Sciatic nerve (tissue), 2 donors: ENCODE data around the gene EPHA1. TPM values are rescaled to one million over a fixed set of nuclear protein-coding genes. Genes with fewer than 3 reads are reported as not detected.
"Not testable (repeated sequence)": the region's sequence is repeated elsewhere in the genome, so short reads cannot be mapped to it uniquely, and the experiment has no call there.

Source experiments
- ATAC-seq: fragments of 200-7000 bp; cut with Tn5 transposase; one replicate; pipeline ENCODE4 v1.9.1; 2020; ENCODE audit warnings: mild to moderate bottlenecking, moderate library complexity
- DNase-seq: peaks from one replicate; pipeline ENCODE4 v3.0.0-alpha.2; 2020; ENCODE audit warnings: low spot score
- intact Hi-C: fragments of 100-400 bp; cut with DNase I; formaldehyde crosslinking; loops from one replicate; pipeline ENCODE4 v1.14.2; 2022
- total RNA-seq: library from RNA; stranded (reverse); fragmentation: NEBNext Ultra II Directional; extraction: Animal tissue kit (Norgen Biotek cat#: 25700); gene quantifications from one replicate; pipeline ENCODE4 v1.2.1, GENCODE V29; 2021
- donor health status: DM: no; HTN: no; CAD: no.
- donor health status: DM: no; HTN: no; CAD: no.

Gene EPHA1
- total RNA-seq, 1 donor from 2014 or later: 0.22 TPM

DNA sequence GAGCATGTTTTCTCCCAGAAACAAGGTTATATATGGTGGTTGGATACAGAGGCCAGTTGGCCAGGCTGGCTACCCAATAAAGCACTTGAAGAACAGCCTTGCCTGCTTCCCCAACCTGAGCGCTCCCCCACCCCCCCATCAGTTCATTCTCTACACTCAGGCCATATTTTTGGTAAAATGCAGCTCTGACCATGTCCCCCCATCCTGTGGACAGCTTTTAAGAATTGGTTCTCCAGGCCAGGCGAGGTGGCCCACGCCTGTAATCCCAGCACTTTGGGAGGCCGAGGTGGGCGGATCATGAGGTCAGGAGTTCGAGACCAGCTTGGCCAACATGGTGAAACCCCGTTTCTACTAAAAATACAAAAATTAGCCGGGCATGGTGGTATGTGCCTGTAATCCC, 16.2 kb downstream of the EPHA1 start:
- intact Hi-C loops, ATAC-seq, DNase-seq: not testable (repeated sequence)

DNA sequence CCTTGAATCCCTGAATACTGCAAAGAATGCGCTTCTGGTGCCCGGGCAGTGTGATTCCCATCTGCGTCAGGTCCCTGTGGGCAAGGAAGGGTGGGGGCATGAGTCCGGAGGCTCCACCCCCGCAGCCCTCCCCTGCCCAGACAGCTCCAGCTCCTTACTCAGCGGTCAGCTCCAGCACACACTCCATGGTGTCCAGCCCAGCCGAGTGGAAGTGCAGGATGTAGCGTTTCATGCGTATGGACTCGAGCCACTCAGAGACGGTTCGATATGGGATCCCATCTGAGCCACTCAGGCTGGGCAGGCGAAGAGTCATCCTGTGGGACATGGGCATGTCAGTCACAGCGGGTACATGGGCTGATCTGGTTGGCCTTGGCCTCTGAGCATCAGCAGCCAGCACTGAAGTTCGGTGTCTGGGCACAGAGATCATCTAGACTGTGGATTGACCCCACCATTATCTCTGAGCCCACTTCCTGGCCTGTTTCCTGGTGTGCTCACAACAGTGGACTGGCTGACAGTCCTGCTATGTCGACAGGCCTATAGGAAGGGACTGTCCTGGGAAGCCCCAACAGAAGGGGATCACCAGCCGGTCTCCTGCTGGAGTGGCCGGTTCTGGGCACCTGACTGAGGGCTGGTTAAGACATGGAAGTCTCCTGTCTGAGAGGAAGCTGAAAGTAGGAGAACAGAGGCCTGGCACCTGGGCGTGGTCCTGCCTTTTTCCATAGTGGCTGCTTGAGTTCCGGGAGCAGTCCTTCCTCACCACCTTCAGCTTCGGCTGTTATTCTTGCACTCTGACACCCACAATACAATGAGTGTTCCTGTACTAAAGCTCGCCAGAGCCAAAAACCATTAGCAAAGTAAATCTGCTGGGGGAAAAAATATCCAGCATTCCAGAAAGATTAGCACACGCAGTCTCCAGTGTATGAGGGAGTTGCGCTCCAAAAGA, 16.9 kb downstream of the EPHA1 start:
- ATAC-seq (peak; percentile 90), DNase-seq (peak; percentile 80)
- intact Hi-C loops: no loop called here

DNA sequence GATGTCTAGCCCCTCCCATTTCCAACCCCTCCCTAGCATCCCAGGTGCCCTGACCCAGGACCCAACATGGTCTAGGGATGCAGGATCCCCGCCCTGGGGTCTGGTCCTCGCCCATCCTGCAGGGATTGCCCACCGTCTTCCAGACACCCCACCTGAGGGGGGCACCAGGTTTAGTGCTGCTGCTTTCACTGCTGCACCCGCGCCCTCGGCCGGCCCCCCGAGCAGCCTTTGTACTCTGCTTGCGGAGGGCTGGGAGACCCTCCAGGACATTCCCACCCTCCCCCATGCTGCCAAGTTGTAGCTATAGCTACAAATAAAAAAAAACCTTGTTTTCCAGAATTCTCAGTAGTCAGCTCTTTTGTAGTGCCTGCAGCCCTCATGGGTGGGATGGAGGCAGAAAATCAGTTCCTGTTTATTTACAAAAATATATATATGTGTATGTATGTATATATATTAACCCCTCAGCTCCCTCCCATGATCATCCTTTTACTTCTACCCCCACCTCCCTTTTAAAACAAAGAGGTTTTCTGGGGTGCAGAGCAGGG, 17.8 kb downstream of the EPHA1 start:
- intact Hi-C loops: no loop called here
- ATAC-seq (no peak), DNase-seq (no peak)

DNA sequence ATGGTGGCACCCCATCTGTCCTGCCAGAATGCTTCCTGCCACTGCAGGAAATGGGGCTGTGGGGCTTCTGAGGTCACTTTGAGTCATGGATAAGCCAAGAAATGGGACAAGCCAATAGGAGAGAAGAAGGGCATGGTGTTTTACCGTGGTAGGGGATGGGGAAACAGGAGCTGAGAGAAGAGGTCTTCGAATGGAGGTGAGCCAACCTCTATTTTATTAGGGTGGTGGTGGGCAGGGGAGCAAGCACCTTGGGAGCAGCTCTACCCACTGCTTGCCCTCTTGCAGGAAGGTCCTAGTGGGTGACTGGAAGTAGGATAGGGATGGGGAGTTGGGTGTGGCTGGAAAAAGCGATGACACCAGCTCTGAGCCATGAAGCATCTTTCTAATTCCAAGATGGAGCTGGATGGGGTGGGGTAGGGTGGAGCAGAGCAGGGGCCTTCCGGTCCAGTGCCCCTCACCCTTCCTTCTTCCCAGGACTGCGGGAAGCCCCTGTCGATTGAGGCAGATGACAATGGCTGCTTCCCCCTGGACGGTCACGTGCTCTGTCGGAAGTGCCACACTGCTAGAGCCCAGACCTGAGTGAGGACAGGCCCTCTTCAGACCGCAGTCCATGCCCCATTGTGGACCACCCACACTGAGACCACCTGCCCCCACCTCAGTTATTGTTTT, 18.4 kb downstream of the EPHA1 start:
- DNase-seq (no peak), ATAC-seq (no peak)
- intact Hi-C loops: no loop called here

DNA sequence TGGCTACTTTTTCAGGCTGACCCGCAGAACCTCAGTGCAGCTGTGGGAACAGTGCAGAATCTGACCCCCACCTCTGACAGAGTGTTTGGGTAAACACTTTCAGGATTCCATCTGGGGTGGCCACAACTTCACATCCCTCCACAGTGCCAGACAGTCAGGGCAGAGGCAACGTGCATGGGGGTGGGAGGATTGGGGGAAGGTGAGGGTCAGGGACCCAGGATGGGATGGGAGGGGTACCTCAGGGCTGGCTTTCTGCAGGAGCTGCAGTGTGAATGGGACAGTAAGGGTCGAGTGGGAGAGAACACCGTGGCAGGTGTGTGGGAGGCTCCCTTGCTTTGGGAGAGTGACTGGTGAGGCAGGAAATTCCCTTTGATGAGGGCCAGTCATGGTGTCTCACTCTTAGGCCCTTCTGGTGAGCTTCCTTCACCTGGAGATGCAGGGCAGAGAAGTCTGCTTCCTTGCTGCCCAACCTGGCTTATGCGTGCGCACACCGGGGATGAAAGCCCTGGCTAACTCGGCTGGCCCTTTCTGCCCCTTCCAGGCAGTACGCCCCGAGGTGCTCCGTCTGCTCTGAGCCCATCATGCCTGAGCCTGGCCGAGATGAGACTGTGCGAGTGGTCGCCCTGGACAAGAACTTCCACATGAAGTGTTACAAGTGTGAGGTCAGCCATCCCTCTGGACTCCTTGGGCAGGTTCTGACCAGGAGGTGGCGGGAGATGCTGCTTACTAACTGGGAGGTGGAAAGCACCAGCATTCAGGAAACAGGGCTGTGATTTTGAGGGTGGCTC, 19.1 kb downstream of the EPHA1 start:
- ATAC-seq: no peak

DNA sequence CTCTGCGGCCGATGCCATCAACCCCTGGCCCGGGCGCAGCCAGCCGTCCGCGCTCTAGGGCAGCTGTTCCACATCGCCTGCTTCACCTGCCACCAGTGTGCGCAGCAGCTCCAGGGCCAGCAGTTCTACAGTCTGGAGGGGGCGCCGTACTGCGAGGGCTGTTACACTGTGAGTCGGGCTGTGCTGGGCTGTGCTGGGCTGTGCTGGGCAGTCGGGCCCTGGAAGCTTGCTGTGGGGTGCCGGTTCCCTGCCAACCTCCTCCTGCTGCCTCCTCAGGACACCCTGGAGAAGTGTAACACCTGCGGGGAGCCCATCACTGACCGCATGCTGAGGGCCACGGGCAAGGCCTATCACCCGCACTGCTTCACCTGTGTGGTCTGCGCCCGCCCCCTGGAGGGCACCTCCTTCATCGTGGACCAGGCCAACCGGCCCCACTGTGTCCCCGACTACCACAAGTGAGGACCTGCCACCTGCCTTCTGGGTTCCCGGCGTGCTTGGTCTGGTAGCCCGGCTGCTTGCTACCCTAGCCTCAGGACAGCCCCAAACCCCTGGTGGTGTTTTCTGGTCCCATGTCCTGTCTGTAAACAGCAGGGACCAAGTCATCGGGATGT, 20.1 kb downstream of the EPHA1 start:
- intact Hi-C loops: no loop called here
- ATAC-seq (no peak), DNase-seq (no peak)

More for the DNA sequence above, 19.1 kb downstream of the EPHA1 start:
- DNase-seq: no peak
- intact Hi-C loops: no loop called here

DNA sequence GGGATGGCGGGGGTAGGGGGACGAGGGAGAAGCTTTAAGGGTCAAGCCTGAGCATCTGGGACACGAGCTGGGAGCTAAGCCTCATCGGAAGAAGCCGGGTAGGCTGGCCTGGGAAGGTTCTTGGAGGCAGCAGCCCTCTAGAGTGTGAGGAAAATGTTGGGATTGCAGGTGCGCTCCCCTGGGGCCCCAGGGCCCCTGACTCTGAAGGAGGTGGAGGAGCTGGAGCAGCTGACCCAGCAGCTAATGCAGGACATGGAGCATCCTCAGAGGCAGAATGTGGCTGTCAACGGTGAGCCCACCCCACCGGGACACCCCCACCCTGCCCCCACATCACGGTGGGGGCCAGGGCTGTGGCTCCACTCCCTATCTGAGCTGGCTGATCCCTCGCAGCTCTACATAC, 20.6 kb downstream of the EPHA1 start:
- ATAC-seq: no peak
- intact Hi-C loops: no loop called here
- no peak for DNase-seq

DNA sequence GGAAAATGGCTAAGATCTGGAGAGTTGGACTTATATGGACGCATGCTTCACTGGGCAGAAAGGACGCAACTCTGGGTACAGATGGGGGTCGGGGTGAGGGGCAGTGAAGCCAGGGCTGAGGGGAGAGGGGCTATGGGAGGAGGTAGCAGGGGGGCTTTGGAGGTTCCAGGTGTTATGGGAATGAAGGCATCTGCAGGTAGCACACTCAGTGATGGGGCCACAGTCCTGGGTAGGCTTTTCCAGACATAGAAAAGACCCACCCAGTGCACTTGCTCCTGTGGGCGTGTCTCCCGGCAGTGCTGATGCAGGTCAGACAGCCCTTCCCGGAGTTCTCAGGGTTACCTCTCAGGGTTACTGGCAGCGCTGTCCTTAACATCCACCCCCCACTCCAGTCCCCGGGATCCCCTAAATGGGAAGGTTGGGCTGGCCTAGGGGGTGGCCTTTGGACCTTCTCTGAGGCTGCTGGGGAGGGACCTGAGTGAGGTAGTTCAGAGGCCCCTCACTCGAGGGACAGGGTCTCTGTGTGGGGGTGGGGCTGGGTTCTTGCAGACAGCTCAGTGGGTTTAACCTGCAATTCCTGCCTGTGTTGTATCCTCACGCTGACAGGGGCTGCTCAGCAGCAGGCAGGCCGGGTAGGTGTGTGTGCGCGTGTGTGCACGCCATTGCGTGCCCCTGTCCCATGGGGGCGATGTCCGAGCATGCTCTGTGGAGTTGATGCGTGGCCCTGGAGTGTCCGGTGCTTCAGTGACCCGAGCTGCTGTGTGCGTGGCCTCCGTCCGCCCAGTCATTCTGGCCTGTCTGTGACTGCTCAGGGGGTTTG, 21.3 kb downstream of the EPHA1 start:
- intact Hi-C loops: no loop called here
- ATAC-seq (no peak), DNase-seq (no peak)

DNA sequence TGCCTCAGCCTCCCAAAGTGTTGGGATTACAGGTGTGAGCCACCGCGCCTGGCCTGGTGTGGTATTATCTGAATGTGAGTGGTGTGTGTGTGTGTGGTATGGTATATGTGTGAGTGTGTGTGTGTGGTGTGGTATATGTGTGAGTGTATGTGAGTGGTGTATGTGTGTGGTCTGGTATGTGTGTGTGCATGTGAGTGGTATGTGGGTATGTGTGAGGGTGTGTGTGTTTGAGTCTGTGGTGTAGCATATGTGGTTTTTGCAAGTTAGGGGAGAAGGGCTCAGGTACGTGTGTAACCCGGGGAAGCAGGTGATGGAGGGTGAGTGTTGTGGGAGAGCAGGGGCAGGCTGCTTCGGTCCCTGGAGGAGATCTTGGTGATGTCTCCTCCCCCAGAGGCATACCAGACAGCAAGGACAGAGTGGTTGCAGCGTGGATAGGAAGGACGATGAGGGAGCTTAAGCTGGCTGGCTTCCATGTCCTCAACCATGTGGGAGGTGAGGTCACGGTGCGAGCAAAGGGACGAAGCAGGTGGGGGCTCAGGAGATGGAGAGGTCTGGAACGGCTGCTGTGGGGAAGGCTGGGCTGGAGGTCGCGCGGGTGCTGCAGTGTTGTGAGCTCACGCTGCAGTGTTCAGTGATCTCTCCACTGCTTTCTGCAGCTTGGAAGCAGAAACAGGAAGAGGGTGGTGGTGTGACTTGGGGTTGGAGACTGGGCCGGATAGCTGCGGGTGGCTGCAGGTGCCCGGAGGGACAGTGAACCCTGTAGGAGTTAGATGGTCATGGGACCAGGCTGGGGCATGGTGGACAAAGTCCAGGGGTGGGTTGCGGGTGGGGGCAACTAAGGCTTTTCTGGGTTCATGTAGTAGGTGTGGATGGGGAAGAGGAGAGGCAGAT, 22.5 kb downstream of the EPHA1 start:
- intact Hi-C loops: no loop called here
- DNase-seq (no peak), ATAC-seq (peak; percentile 4)

DNA sequence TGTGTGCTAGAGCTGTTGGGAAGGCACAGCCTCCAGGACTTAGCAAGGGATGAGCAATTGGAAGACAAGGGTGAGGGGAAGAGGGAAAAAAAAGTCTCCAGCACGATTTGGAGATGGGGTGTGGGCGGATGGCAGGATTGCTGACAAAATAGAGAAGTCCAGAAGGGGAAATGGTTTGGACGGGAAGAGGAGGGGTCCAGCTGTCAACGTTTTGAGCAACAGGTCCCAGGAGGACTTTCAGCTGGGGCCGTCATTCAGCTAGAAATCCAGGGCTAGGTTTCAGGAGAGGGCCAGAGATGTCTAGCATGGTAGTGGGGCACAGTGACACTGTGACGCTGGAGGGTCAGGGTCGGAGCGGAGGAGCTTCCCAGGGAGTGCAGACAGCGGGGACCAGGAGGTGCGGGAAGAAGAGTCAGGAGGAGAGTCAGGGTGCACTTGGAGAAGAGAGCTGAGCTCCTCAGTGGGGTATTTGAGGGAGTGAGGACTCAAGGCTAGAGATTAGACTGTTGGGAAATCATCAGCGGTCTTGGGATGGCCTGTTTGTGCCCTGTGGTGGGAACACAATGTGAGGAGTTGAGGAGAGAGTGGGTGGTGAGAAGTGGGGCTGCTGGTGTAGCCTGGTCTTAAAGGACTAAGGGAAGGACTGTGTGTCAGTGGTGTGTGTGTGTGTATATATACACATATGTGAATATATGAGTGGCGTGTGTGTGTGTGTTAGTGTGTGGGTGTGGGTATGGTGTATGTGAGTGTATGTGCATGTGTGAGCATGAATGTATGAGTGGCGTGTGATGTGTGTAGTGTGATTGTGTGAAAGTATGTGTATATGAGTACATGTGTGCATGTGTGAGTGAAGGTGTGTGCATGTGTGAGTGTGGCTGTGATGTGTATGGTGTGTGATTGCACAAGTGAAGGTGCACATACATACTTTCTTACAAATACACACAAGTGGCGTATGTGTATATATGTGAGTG, 23.7 kb downstream of the EPHA1 start:
- ATAC-seq (no peak), DNase-seq (peak; percentile 54)
- intact Hi-C loops: no loop called here

DNA sequence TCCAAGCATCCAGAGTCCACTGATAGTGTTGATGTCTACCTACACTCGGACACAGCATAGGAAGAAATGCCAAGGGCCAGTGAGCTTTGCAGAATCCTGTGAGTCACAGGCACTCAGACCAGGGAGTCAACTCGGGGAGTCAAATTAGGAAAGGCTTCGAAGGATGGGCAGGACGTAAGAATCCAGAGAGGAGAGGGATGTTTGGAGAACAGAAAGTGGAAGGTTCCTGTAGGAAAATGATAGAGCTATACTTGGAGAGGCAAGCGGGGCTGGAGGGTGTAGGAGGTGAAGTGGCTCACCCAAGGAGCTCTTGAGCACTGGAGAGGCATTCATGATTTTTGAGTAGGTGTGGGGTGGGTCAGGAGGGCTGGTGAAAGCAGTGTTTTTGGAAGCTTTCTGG, 24.5 kb downstream of the EPHA1 start:
- no peak for ATAC-seq

DNA sequence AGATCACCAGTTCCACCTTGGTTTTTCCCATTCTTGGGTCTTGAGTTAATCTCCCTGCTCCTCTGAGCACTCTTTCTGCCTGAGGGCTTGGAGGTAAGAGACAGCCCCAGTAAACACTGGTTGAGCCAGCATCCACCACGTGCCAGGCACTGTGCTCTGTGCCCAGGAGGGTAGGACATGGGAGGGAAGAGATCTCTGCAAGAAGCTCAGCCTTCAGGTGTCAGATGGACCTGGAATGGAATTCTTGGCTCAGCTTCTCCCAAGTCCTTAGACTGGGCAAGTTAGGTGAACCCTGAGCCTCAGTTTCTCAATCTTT, 25.1 kb downstream of the EPHA1 start:
- intact Hi-C loops: no loop called here
- no peak for ATAC-seq
- DNase-seq: peak; percentile 33

More for the DNA sequence above, 24.5 kb downstream of the EPHA1 start:
- peak; percentile 42 for DNase-seq
- intact Hi-C loops: no loop called here

DNA sequence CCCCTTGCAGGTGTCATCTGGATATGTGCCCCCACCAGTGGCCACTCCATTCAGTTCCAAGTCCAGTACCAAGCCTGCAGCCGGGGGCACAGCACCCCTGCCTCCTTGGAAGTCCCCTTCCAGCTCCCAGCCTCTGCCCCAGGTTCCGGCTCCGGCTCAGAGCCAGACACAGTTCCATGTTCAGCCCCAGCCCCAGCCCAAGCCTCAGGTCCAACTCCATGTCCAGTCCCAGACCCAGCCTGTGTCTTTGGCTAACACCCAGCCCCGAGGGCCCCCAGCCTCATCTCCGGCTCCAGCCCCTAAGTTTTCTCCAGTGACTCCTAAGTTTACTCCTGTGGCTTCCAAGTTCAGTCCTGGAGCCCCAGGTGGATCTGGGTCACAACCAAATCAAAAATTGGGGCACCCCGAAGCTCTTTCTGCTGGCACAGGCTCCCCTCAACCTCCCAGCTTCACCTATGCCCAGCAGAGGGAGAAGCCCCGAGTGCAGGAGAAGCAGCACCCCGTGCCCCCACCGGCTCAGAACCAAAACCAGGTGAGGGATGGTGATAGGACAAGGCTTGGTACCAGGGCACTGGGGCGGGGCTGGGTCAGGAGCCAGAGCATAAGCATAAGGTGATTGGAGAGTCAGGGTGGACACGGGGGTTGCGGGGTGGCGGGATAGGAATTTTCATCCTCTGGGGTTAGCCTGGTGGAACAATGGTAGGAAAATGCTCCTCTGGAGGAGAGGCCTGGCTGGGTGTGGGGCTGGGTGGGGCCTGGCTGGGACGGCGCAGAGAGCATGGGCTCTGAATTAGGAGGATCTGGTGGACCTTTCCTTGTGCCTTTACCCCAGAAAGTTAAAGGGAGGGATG, 25.6 kb downstream of the EPHA1 start:
- DNase-seq (no peak), ATAC-seq (no peak)
- intact Hi-C loops: no loop called here

DNA sequence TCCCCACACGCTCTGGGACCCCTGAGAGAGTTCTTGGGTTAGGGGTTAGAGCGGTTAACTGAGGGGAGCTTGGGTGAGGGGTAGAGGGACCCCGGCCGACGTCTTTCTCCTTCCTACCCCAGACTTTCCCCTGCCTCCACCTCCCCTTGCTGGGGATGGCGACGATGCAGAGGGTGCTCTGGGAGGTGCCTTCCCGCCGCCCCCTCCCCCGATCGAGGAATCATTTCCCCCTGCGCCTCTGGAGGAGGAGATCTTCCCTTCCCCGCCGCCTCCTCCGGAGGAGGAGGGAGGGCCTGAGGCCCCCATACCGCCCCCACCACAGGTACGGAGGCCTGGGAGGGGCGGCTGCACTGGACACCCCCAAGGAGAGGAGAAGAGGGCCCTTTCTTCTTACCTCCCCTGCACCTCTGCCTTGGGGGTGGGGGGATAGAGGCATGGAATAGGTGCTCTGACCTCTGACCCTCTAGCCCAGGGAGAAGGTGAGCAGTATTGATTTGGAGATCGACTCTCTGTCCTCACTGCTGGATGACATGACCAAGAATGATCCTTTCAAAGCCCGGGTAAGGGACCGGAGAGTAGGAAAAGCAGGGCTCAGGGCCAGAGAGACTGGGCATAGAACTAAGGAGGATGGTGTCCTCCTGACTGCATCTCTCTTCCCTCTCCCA, 26.4 kb downstream of the EPHA1 start:
- ATAC-seq: no peak
- intact Hi-C loops: no loop called here
- no peak for DNase-seq
